A204.1 (cell line): ENCODE results near the gene KATNAL1.

ENCODE experiments used
- FAIRE-seq: peaks from 2 replicates; lab custom pipeline; 2012; peaks lifted over from hg19 to GRCh38; lab: Jason Lieb, UNC

The KATNAL1 gene

DNA sequence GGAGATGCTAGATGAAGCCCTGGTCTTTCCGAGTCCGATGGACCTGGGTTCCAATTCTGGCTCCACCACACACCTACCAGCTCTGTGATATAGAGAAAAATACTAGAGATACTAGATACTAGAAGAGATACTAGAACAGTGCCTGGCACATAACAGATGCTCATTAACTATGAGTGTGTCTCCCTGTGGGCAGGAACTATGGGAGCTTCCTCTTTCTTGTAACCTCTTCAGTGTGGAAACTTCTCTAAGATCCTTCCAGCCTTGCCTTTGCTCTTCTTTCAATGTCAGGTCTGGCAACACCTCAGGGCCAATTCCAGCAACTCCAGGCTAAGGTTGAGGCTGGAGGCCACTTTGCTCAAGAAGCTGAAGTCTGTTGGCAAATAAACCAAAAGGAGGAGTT is 143.9 kb downstream of the KATNAL1 start:
- no peak for FAIRE-seq

DNA sequence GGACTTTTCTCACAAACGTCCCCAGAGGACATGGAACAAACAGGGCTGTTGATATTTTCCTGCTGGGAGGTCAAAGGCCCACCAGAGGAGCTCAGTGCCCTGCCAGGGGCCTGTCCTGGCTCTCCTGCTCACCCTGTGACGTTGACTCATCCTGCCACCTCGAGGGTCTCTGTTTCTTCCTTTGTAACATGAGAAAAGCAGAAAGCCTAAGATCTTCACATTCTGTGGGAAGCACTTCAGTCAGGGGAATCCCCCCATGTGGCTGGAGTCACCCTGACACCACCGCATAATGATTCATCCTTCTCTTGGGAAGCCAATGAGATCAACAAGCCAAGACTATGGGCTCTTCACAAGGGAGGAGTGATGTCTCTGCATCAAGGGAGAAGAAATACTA is 147.9 kb downstream of the KATNAL1 start:
- FAIRE-seq, result no peak

- no peak for FAIRE-seq
Observed at GRCh38 chr13:30158774-30159445, 148.4 kb downstream of the KATNAL1 start.

DNA sequence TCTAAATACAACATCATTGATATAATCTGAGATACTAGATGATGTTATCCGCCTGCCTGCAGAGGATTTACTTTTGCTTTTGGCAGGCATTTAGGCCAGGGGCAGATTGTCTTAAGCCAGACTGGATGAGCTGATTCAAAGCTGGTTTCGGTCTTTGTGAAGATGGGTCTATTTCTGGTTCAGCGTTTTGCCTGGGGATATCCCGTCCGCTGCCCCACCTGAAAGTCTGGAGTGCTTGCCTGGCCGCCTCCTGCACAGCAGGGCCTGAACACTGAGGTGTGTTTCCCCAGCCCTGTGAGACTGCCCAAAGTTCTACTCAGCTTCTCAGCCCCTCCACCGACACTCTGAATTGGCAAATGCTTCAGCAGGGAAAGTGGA is 149.7 kb downstream of the KATNAL1 start:
- no peak for FAIRE-seq

GRCh38 chr13:30156826-30157615 is 150.3 kb downstream of the KATNAL1 start:
- no peak for FAIRE-seq

GRCh38 chr13:30156270-30156669 is 151.1 kb downstream of the KATNAL1 start:
- no peak for FAIRE-seq

DNA sequence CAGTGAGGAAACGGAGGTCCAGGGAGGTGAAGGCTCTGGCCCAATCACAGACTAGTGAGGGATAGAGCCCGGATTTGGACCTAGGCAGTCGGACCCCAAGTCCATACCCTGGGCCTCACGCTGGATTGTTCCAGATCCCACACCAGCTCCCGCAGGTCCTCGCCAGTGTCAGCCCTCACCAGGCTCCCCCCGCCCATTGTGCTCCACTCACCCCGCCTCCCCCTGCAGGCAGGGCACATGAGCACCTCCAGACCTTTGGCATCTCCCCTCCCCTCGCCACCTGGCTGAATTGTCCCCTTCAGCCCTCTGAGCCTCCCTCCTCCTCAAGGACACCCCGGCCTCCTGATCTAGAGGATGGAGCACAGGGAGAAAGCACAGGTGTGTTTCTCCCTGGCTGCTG is 152.4 kb downstream of the KATNAL1 start:
- FAIRE-seq, result no peak

GRCh38 chr13:30154531-30154930 is 152.8 kb downstream of the KATNAL1 start:
- FAIRE-seq, result no peak

DNA sequence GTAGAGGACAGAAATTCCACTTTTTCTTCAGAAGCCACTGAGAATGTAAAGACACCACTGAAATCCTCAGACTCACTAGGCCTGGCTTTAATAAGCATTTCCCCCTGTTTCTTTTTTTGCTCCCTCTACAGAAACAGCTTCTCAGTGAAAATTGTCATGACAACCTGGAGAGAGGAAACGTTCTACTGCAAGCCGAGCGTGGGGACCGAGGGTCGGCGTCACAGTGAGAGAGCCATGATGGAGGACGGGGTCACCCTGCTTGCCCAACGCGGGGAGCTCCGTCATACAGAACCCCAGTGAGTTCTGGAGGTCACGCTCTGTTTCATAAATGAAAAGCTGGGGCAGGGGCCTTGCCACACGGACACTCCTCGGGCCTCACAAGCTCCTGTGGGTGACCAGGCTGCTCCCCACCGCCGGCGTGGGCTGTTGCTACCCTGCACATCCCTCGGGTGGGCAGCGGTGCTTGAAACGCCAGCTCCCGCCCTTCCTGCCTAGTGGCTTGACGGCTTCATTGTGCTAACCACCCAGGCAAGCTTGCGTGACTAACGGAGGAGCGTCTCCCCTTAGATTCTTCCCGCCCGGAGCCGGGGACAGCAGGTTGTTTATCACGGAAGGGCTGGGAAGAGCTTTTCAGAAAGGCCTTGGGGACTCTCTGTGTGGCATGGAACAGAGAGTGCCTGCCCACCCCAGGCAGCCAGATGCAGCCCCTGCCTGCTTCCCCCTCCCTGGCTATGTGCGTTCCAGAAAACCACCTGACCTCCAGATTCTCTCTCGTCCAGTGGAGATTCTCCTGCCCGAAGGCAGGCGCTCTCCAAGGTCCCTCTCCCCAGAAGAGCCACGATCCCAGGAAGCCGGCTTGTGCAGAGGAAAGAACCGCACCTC is 153.6 kb downstream of the KATNAL1 start:
- no peak for FAIRE-seq
